Measurements from ENCODE around the gene HIPK1.

GRCh38 chr1:113943028-113943811 is 14.1 kb downstream of the HIPK1 start:
- TF ChIP-seq, protein P1, sequence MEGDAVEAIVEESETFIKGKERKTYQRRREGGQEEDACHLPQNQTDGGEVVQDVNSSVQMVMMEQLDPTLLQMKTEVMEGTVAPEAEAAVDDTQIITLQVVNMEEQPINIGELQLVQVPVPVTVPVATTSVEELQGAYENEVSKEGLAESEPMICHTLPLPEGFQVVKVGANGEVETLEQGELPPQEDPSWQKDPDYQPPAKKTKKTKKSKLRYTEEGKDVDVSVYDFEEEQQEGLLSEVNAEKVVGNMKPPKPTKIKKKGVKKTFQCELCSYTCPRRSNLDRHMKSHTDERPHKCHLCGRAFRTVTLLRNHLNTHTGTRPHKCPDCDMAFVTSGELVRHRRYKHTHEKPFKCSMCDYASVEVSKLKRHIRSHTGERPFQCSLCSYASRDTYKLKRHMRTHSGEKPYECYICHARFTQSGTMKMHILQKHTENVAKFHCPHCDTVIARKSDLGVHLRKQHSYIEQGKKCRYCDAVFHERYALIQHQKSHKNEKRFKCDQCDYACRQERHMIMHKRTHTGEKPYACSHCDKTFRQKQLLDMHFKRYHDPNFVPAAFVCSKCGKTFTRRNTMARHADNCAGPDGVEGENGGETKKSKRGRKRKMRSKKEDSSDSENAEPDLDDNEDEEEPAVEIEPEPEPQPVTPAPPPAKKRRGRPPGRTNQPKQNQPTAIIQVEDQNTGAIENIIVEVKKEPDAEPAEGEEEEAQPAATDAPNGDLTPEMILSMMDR (IDR thresholded peaks at IDR 0.05) = no peak
- no peak for TF ChIP-seq EZH2phosphoT487 (IDR thresholded peaks at IDR 0.05)
